Naive thymus-derived CD8-positive, alpha-beta T cell (primary cell): ENCODE data around the gene ITGA6. TPM values are rescaled to one million over a fixed set of nuclear protein-coding genes. Genes with fewer than 3 reads are reported as not detected.

Experiments used
- polyA plus RNA-seq, 3 donors: library from polyadenylated mRNA; unstranded; fragments of 300-500 nt; fragmentation: Illumina TruSeq; gene quantifications; one replicate each; pipeline ENCODE4 v1.2.3, GENCODE V29; 2021
- total RNA-seq, 8 experiments: library from RNA in 2 of 8; stranded (reverse) in 2 of 8; gene quantifications; one replicate each; pipeline ENCODE4 v1.2.3 and lab custom pipeline; 2021 to 2026

ITGA6 gene
- total and polyA plus RNA-seq, 5 experiments from 2014 or later: 58.4 to 127 (median 80.0) TPM

Other genes with a start within 250 kb of the ITGA6 start
- gene PDK1, start 128.5 kb downstream of the ITGA6 start, total RNA-seq: 10 to 100 TPM; 64.9 to 72.6 TPM
- 10 to 100 TPM; 37.1 to 64.4 (median 63.7) TPM for gene PDK1, start 128.5 kb downstream of the ITGA6 start, polyA plus RNA-seq